ENCODE results near the gene LRRC59. TPM values are rescaled to one million over a fixed set of nuclear protein-coding genes. Genes with fewer than 3 reads are reported as not detected.

The LRRC59 gene
- total RNA-seq, 1 donor from 2014 or later = 227 TPM

- DNase-seq (ENCODE audit: low read depth, low spot score) = no peak
These were observed 34.7 kb downstream of the LRRC59 start for GRCh38 chr17:50362661-50363060.

GRCh38 chr17:50361561-50362480 is 35.5 kb downstream of the LRRC59 start:
- peak; percentile 37 for DNase-seq (ENCODE audit: low read depth, low spot score)

GRCh38 chr17:50360486-50361115 is 36.7 kb downstream of the LRRC59 start:
- no peak for DNase-seq (ENCODE audit: low read depth, low spot score)

GRCh38 chr17:50359998-50360461 is 37.3 kb downstream of the LRRC59 start:
- DNase-seq (ENCODE audit: low read depth, low spot score) = no peak

- DNase-seq (ENCODE audit: low read depth, low spot score) = no peak
These were observed 38.2 kb downstream of the LRRC59 start for GRCh38 chr17:50359005-50359699.

GRCh38 chr17:50358177-50358576 is 39.1 kb downstream of the LRRC59 start:
- no peak for DNase-seq (ENCODE audit: low read depth, low spot score)

- DNase-seq (ENCODE audit: low read depth, low spot score) = no peak
These were observed 40.3 kb downstream of the LRRC59 start for GRCh38 chr17:50356892-50357510.

GRCh38 chr17:50356418-50356817 is 40.9 kb downstream of the LRRC59 start:
- DNase-seq (ENCODE audit: low read depth, low spot score) = no peak

- no peak for DNase-seq (ENCODE audit: low read depth, low spot score)
These were observed 41.5 kb downstream of the LRRC59 start for GRCh38 chr17:50355701-50356341.

- DNase-seq (ENCODE audit: low read depth, low spot score) = no peak
These were observed 42.0 kb downstream of the LRRC59 start for GRCh38 chr17:50355336-50355700.

GRCh38 chr17:50354776-50355175 is 42.5 kb downstream of the LRRC59 start:
- DNase-seq (ENCODE audit: low read depth, low spot score) = no peak

- DNase-seq (ENCODE audit: low read depth, low spot score) = no peak
These were observed 43.1 kb downstream of the LRRC59 start for GRCh38 chr17:50354198-50354597.

GRCh38 chr17:50353600-50354195 is 43.6 kb downstream of the LRRC59 start:
- no peak for DNase-seq (ENCODE audit: low read depth, low spot score)

- DNase-seq (ENCODE audit: low read depth, low spot score) = no peak
These were observed 44.4 kb downstream of the LRRC59 start for GRCh38 chr17:50352693-50353599.

- no peak for DNase-seq (ENCODE audit: low read depth, low spot score)
These were observed 45.1 kb downstream of the LRRC59 start for GRCh38 chr17:50352072-50352692.

- no peak for DNase-seq (ENCODE audit: low read depth, low spot score)
These were observed 46.6 kb downstream of the LRRC59 start for GRCh38 chr17:50350733-50351132.

- no peak for DNase-seq (ENCODE audit: low read depth, low spot score)
These were observed 48.1 kb downstream of the LRRC59 start for GRCh38 chr17:50349243-50349600.

GRCh38 chr17:50348522-50349242 is 48.6 kb downstream of the LRRC59 start:
- no peak for DNase-seq (ENCODE audit: low read depth, low spot score)

GRCh38 chr17:50347894-50348291 is 49.4 kb downstream of the LRRC59 start:
- DNase-seq (ENCODE audit: low read depth, low spot score) = no peak
